GM18517 (cell line): ENCODE measurements around the gene VAV3.

Experiments used
- ATAC-seq: cut with Tn5 transposase; IDR thresholded peaks from one replicate; pipeline ENCODE4 v1.9.1; 2021; ENCODE audit warnings: mild to moderate bottlenecking, moderate library complexity; ENCODE audit not compliant: unreplicated experiment

VAV3 gene

GRCh38 chr1:107936498-107937481, 28.2 kb downstream of the VAV3 start:
- no peak for ATAC-seq

GRCh38 chr1:107935396-107936064, 29.4 kb downstream of the VAV3 start:
- ATAC-seq, result peak; percentile 89

GRCh38 chr1:107934578-107934977, 30.4 kb downstream of the VAV3 start:
- peak; percentile 40 for ATAC-seq

GRCh38 chr1:107933736-107934135, 31.2 kb downstream of the VAV3 start:
- no peak for ATAC-seq

GRCh38 chr1:107930292-107930691, 34.7 kb downstream of the VAV3 start:
- ATAC-seq, result no peak

GRCh38 chr1:107927820-107928219, 37.2 kb downstream of the VAV3 start:
- no peak for ATAC-seq

- ATAC-seq, result no peak
These were observed 38.4 kb downstream of the VAV3 start for GRCh38 chr1:107926436-107927080.

GRCh38 chr1:107925565-107925964, 39.4 kb downstream of the VAV3 start:
- no peak for ATAC-seq

GRCh38 chr1:107920999-107921398, 44.0 kb downstream of the VAV3 start:
- no peak for ATAC-seq

GRCh38 chr1:107920561-107920960, 44.4 kb downstream of the VAV3 start:
- ATAC-seq, result no peak

GRCh38 chr1:107919953-107920352, 45.0 kb downstream of the VAV3 start:
- no peak for ATAC-seq

GRCh38 chr1:107914119-107914765, 50.7 kb downstream of the VAV3 start:
- ATAC-seq, result no peak

GRCh38 chr1:107912656-107913055, 52.3 kb downstream of the VAV3 start:
- no peak for ATAC-seq

GRCh38 chr1:107900090-107900945, 64.7 kb downstream of the VAV3 start:
- no peak for ATAC-seq

GRCh38 chr1:107899655-107900054, 65.3 kb downstream of the VAV3 start:
- no peak for ATAC-seq

GRCh38 chr1:107897438-107898345, 67.3 kb downstream of the VAV3 start:
- no peak for ATAC-seq

GRCh38 chr1:107896936-107897335, 68.0 kb downstream of the VAV3 start:
- no peak for ATAC-seq

GRCh38 chr1:107896401-107896800, 68.6 kb downstream of the VAV3 start:
- no peak for ATAC-seq
